ENCODE measurements around the gene MKNK2. TPM values are rescaled to one million over a fixed set of nuclear protein-coding genes. Genes with fewer than 3 reads are reported as not detected.

The MKNK2 gene
- total and polyA plus RNA-seq, 4 donors: 107 to 333 (median 160) TPM

GRCh38 chr19:2072757-2073551 is 21.9 kb upstream of the MKNK2 start:
- H3K9ac ChIP-seq (ENCODE audit: insufficient read depth in 1 of 2, low read length in 2 of 2): no peak overlapping the region
- peaks cover 0 to 2% (median 0%) of the 10 kb centered on the region in 4 donors for H3K9me3 ChIP-seq (ENCODE audit: control insufficient read depth in 4 of 4, insufficient read depth in 3 of 4, low read length in 3 of 4)
- no peak overlapping the region for H3K27ac ChIP-seq (ENCODE audit: low read depth in 1 of 2, low read length in 1 of 2)
- ATAC-seq (ENCODE audit: insufficient read depth, low FRiP score): no peak
- H3K27me3 ChIP-seq (ENCODE audit: control insufficient read depth in 3 of 3, insufficient read depth in 3 of 3, low read length in 2 of 3): no peaks in the 10 kb centered on the region
- H3K4me3 ChIP-seq: no peak overlapping the region
- 88% methylated on average over 32 of the region's 32 CpGs for WGBS, 2 donors
- H3K4me1 ChIP-seq (ENCODE audit: control insufficient read depth in 5 of 5, insufficient read depth in 5 of 5, low read length in 5 of 5): peaks cover 0 to 3% (median 0%) of the 10 kb centered on the region in 5 donors
- peaks cover 17 to 43% (median 31%) of the 10 kb centered on the region in 4 donors for H3K36me3 ChIP-seq (ENCODE audit: control insufficient read depth in 4 of 4, insufficient read depth in 4 of 4, low read length in 4 of 4)
- TF ChIP-seq CTCF (IDR thresholded peaks at IDR 0.05; ENCODE audit: control extremely low read depth, extremely low read depth): no peak
- DNase-seq: no peak

DNA sequence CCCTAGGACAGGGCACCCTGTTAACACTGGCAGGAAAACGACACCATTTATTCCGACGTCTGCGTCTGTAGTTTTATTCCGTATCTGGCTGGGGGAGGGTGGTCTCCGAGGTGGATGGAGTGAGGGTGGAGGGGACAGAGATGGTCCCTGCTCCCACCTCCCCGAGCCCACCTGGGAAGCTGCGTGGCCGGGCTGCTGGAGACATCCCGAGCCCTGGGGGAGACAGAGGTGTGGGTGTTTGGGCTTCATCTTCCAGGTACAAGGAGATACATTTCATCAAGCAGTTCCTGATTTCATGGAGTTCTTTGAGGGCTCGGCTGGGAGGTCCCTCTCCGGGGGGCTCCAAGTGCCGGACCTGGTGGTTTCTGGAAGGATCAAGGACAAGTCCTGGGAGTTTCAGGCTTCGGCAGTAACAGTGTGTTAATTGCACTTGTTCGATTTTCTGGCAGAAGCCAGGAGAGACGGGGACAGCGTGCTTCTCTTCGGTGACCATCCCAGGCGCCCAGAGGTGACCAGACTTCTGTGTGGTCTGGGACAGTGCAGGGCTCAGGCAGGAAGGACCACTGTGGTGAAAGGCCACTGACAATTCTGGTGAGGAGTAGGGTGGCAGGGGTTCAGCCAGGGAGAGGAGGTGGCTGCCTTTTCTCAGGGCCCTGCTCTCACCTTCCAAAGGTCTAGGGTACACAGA is 20.1 kb upstream of the MKNK2 start:
- Histone ChIP-seq H3K9ac (ENCODE audit: insufficient read depth in 1 of 2, low read length in 2 of 2) (no peak overlapping the region), H3K4me3 (no peak overlapping the region), H3K27ac (ENCODE audit: low read depth in 1 of 2, low read length in 1 of 2) (no peak overlapping the region), H3K9me3 (ENCODE audit: control insufficient read depth in 4 of 4, insufficient read depth in 3 of 4, low read length in 3 of 4) (no peaks in the 10 kb centered on the region), H3K4me1 (ENCODE audit: control insufficient read depth in 5 of 5, insufficient read depth in 5 of 5, low read length in 5 of 5) (peaks cover 0 to 3% (median 0%) of the 10 kb centered on the region in 5 donors), H3K27me3 (ENCODE audit: control insufficient read depth in 3 of 3, insufficient read depth in 3 of 3, low read length in 2 of 3) (no peaks in the 10 kb centered on the region), H3K36me3 (ENCODE audit: control insufficient read depth in 4 of 4, insufficient read depth in 4 of 4, low read length in 4 of 4) (peaks cover 15 to 30% (median 21%) of the 10 kb centered on the region in 4 donors)
- ATAC-seq (ENCODE audit: insufficient read depth, low FRiP score): no peak
- 92 to 94% methylated on average over 19 of the region's 19 CpGs for WGBS, 2 donors
- no peak for DNase-seq
- no peak for TF ChIP-seq CTCF (IDR thresholded peaks at IDR 0.05; ENCODE audit: control extremely low read depth, extremely low read depth)

DNA sequence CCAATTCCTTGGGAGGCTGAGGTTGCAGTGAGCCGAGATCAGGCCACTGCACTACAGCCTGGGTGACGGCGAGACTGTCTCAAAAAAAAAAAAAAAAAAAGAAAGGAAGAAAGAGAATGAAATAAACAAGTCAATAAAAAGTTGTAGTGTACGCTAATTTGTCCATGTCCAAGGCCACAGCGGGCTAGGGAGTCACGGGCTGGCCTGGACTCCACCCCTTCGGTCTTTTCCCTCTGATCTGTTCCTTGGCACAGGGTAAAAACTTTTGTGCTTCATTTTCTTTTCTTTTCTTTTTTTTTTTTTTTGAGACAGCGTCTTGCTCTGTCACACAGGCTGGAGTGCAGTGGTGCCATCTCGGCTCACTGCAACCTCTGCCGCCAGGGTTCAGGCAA is 19.4 kb upstream of the MKNK2 start:
- no peak for TF ChIP-seq CTCF (IDR thresholded peaks at IDR 0.05; ENCODE audit: control extremely low read depth, extremely low read depth)
- no peak for DNase-seq
- Histone ChIP-seq H3K9me3 (ENCODE audit: control insufficient read depth in 4 of 4, insufficient read depth in 3 of 4, low read length in 3 of 4) (no peaks in the 10 kb centered on the region), H3K27me3 (ENCODE audit: control insufficient read depth in 3 of 3, insufficient read depth in 3 of 3, low read length in 2 of 3) (no peaks in the 10 kb centered on the region), H3K4me1 (ENCODE audit: control insufficient read depth in 5 of 5, insufficient read depth in 5 of 5, low read length in 5 of 5) (peaks cover 0 to 3% (median 0%) of the 10 kb centered on the region in 5 donors), H3K27ac (ENCODE audit: low read depth in 1 of 2, low read length in 1 of 2) (no peak overlapping the region), H3K9ac (ENCODE audit: insufficient read depth in 1 of 2, low read length in 2 of 2) (no peak overlapping the region), H3K4me3 (no peak overlapping the region), H3K36me3 (ENCODE audit: control insufficient read depth in 4 of 4, insufficient read depth in 4 of 4, low read length in 4 of 4) (peaks cover 13 to 26% (median 18%) of the 10 kb centered on the region in 4 donors)
- no peak for ATAC-seq (ENCODE audit: insufficient read depth, low FRiP score)
- WGBS, 2 donors: 92 to 93% methylated on average over 10 of the region's 10 CpGs
